ENCODE results near the gene PACRG. TPM values are rescaled to one million over a fixed set of nuclear protein-coding genes. Genes with fewer than 3 reads are reported as not detected.

Gene PACRG
- polyA plus RNA-seq, 2 of the 4 experiments (the other 2 are of a cell fraction): 0.14 to 0.30 TPM

- TF ChIP-seq REST (IDR thresholded peaks at IDR 0.05) (no peak), RCOR1 (IDR thresholded peaks at IDR 0.05; ENCODE audit: low read depth, low read length) (no peak), ZFP36 (IDR thresholded peaks at IDR 0.05; ENCODE audit: borderline replicate concordance, partially characterized antibody) (no peak), GATA3 (IDR thresholded peaks at IDR 0.05; ENCODE audit: borderline replicate concordance) (no peak), NR3C1 (IDR thresholded peaks at IDR 0.05) (no peak)
Observed at GRCh38 chr6:163149279-163149848, 421.6 kb downstream of the PACRG start (continued).

- Histone ChIP-seq H3K4me3 (no peak overlapping the region), H3K4me1 (no peaks in the 10 kb centered on the region), H3K4me2 (no peak overlapping the region), H3K27ac (no peak overlapping the region), H3K9me3 (no peaks in the 10 kb centered on the region)
- ATAC-seq: no peak
- CTCF ChIA-PET: no interaction called here
- POLR2A ChIA-PET: no interaction called here
- TF ChIP-seq E2F6 (IDR thresholded peaks at IDR 0.05; ENCODE audit: borderline replicate concordance, low read depth) (no peak), CHD4 (IDR thresholded peaks at IDR 0.05; ENCODE audit: borderline replicate concordance) (no peak), CHD2 (IDR thresholded peaks at IDR 0.05; ENCODE audit: low read length, partially characterized antibody) (no peak)
- WGBS (ENCODE audit: missing lambda C conversion rate): 44% methylated on average over 6 of the region's 6 CpGs
- DNase-seq (ENCODE audit: low read depth in 1 of 2, low spot score in 1 of 2): no peak
- FAIRE-seq: no peak
Observed at GRCh38 chr6:163151212-163151611, 423.4 kb downstream of the PACRG start.

- H3K27ac ChIP-seq: no peak overlapping the region
- no peak for ATAC-seq
- POLR2A ChIA-PET: no interaction called here
- no peak for DNase-seq (ENCODE audit: low read depth in 1 of 2, low spot score in 1 of 2)
- WGBS (ENCODE audit: missing lambda C conversion rate): 57% methylated on average over 6 of the region's 6 CpGs
- H3K4me2 ChIP-seq: no peak overlapping the region
- no peak for FAIRE-seq
- H3K4me1 ChIP-seq: no peaks in the 10 kb centered on the region
- CTCF ChIA-PET: interaction anchor here (0.6 kb wide), 1 partner anchor 569 kb away, joined by 4 read pairs; no protein-coding TSS in a partner anchor
- no peak for TF ChIP-seq ELK1 (IDR thresholded peaks at IDR 0.05; ENCODE audit: low read depth, low read length)
- no peak for TF ChIP-seq EHMT2 (IDR thresholded peaks at IDR 0.05; ENCODE audit: low read depth)
- TF ChIP-seq BCL3 (IDR thresholded peaks at IDR 0.05): no peak
- no peak for TF ChIP-seq FOSL2 (IDR thresholded peaks at IDR 0.05)
- TF ChIP-seq FOSL2 (CRISPR knock-in tag; IDR thresholded peaks at IDR 0.05): no peak
- TF ChIP-seq FOXS1 (CRISPR knock-in tag; IDR thresholded peaks at IDR 0.05): no peak
- no peak for TF ChIP-seq TP53 (CRISPR knock-in tag; IDR thresholded peaks at IDR 0.05)
- TF ChIP-seq ATOH8 (CRISPR knock-in tag; IDR thresholded peaks at IDR 0.05; ENCODE audit: low read depth): no peak
- no peak for TF ChIP-seq HOXB5 (CRISPR knock-in tag; IDR thresholded peaks at IDR 0.05)
- TF ChIP-seq SREBF2 (IDR thresholded peaks at IDR 0.05): no peak
- no peak for TF ChIP-seq RARB (CRISPR knock-in tag; IDR thresholded peaks at IDR 0.05)
- TF ChIP-seq MAZ (IDR thresholded peaks at IDR 0.05; ENCODE audit: borderline replicate concordance, low read depth, low read length): no peak
- TF ChIP-seq MAX (IDR thresholded peaks at IDR 0.05): no peak
- no peak for TF ChIP-seq SMC3 (IDR thresholded peaks at IDR 0.05)
- no peak for TF ChIP-seq ZC3H11A (IDR thresholded peaks at IDR 0.05)
- TF ChIP-seq JUNB (IDR thresholded peaks at IDR 0.05): no peak
- TF ChIP-seq CEBPB (IDR thresholded peaks at IDR 0.05): no peak
- no peak for TF ChIP-seq CBX8 (IDR thresholded peaks at IDR 0.05)
- TF ChIP-seq HEYL (CRISPR knock-in tag; IDR thresholded peaks at IDR 0.05): no peak
- H3K9me3 ChIP-seq: no peaks in the 10 kb centered on the region
- H3K4me3 ChIP-seq: no peak overlapping the region
Observed at GRCh38 chr6:163152701-163153100, 424.9 kb downstream of the PACRG start.
